ENCODE data around the gene DENND2D.

DENND2D gene

GRCh38 chr1:111139956-111140679 lies 60.3 kb downstream of the DENND2D start, which contains the start of the genes CEPT1 and DRAM2:
TSS of gene CEPT1 (plus strand) at chr1:111140223. CDS start at chr1:111147715, 7,492 bp downstream.
TSS of gene DRAM2 (minus strand) at chr1:111140093. CDS start at chr1:111131554, 8,539 bp downstream.
- FAIRE-seq (peak; percentile 96), DNase-seq (ENCODE audit: insufficient read length, low spot score) (peak; percentile 59)

- DNase-seq (ENCODE audit: insufficient read length, low spot score) (no peak), FAIRE-seq (peak; percentile 90)
These were observed 61.0 kb downstream of the DENND2D start for GRCh38 chr1:111139324-111139955.
